Regular cardiac myocyte (primary cell): Measurements from ENCODE around the gene ZNF140. TPM values are rescaled to one million over a fixed set of nuclear protein-coding genes. Genes with fewer than 3 reads are reported as not detected.

Experiments used
- total RNA-seq: library from RNA; depleted of rRNA; stranded (reverse); fragments of >200 nt; gene quantifications from 2 replicates; pipeline ENCODE4 v1.2.3, GENCODE V29; 2014

ZNF140 gene
- 17.4 and 17.8 TPM in 2 replicates for total RNA-seq

GRCh38 chr12:133080368-133081158, at the start of gene ZNF140:
Gene ZNF140 (plus strand): TSS chr12:133080923. CDS start chr12:133081321, 398 bp downstream.

GRCh38 chr12:133037207-133038005, 43.3 kb upstream of the ZNF140 start, which contains the start of gene ZNF84:
Gene ZNF84 (plus strand): TSS chr12:133037509. CDS start chr12:133041468, 3,959 bp downstream.

DNA sequence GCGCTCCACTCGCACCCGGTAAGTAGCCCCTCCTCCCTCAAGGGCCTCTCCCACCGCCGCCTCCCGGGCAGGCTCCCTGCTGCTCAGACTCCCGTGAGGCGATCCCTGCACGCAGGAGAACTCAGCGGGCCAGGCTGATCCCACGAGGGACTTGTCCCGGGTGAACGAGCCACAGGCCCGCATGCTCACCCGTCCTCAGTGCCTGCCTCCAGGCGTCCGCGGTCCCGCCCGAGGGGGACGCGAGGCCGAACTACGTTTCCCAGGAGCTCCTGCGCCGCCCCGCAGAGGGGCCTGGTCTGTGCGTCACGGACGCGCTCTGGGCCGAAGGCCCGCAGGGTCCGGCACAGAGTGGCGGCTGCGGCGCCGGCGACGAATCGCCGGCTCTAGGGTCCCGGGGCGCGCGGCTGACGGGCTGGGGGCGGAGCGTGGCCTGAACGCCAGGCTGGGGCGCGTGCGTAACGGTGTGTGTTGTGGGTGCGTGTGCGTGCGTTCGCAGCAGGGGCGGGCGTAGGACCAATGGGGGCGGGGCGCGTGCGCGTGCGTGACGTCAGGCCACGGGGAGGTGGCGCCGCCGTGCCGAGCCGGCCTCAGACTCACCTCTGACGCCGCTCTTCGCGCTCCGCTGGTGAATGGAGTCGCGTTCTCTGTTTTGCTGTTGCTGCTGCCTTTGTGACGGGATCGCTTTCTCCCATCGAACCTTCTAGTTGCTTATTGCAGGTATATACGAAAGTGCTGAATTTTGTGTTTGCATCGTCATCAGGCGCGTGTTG, 49.5 kb downstream of the ZNF140 start, which contains the start of the genes ZNF10 and ZNF891:
TSS of gene ZNF10 (plus strand) at position 590 of the 770 bp plus-strand sequence. CDS start 13,866 bp downstream, outside the sequence.
TSS of gene ZNF891 (minus strand) at position 237 of the 770 bp plus-strand sequence. CDS start 8,356 bp downstream, outside the sequence.

Other genes with a start within 250 kb of the ZNF140 start
- gene CHFR, start 193.3 kb upstream of the ZNF140 start, total RNA-seq, result 24.5 and 40.8 TPM in 2 replicates
- gene ZNF605, start 124.6 kb upstream of the ZNF140 start, total RNA-seq, result 7.1 and 13.8 TPM in 2 replicates
- 10.9 and 17.5 TPM in 2 replicates for gene ZNF26, start 94.6 kb upstream of the ZNF140 start, total RNA-seq
- 20.1 and 26.5 TPM in 2 replicates for gene ZNF84, start 43.4 kb upstream of the ZNF140 start, total RNA-seq
- 0.58 and 1.1 TPM in 2 replicates for gene ZNF891, start 49.4 kb downstream of the ZNF140 start, total RNA-seq
- 6.9 and 14.1 TPM in 2 replicates for gene ZNF10, start 49.7 kb downstream of the ZNF140 start, total RNA-seq
- 25.5 and 36.6 TPM in 2 replicates for gene ZNF268, start 100.6 kb downstream of the ZNF140 start, total RNA-seq
- not detected in 2 replicates for gene ANHX, start 155.0 kb downstream of the ZNF140 start, total RNA-seq